Activated CD8-positive, alpha-beta memory T cell treated with anti-CD3 and anti-CD28 coated beads, Interleukin-2, amount 50 U/mL, for 4 hours (primary cell): ENCODE results near the gene ALX3.
"Not testable (repeated sequence)": the region's sequence is repeated elsewhere in the genome, so short reads cannot be mapped to it uniquely, and the experiment has no call there.

Experiments
- DNase-seq: peaks from one replicate; pipeline ENCODE4 v3.0.0-alpha.2; 2020

Gene ALX3

DNA sequence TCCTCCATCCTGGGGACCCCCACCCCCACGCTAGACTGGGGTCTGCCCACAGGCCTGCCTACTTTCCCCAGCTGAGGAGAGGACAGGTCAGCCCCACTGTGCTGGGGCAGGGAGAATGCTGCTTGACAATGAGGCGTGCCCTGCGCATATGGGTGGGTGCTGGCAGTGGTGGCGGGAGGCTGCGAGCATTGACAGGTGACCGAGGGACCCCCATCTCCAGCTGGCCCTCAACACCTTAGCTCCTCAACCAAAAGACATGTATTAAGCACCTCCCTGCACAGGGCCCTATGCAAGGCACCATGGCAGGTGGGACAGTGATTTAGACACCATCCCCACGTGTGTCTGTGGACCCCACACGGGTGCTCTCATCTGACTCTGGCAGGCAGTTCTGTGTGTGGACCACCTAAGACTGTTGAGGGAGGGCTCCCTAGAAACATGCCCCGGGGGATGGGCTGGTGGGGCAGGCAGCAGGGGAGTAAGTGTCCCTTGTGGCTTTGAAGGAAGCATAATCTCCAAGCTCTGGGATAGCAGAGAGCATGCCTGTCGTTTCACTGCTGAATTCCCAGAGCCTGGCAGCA lies 18.4 kb upstream of the ALX3 start:
- DNase-seq: no peak

- DNase-seq: peak; percentile 28
Observed at GRCh38 chr1:110087812-110088738, 17.6 kb upstream of the ALX3 start.

DNA sequence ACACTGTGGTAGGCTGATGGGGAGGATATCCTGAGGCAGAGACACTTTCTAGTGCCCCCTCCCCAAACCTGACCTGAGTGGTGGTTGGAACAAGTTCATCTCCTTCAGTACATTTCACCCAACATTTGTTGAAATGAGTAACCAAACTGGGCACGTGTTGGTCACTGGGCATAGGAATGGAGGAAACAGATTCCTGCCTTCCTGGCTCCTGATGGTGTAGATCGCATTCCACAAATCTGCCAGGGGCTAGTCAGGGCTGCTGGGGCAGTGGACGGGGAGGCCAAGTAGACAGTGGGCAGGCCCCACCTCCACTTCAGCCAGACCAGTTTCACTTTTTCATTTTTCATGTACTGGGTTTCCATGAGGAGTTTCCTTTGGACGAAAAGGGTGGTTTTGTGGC lies 16.5 kb upstream of the ALX3 start:
- no peak for DNase-seq

DNA sequence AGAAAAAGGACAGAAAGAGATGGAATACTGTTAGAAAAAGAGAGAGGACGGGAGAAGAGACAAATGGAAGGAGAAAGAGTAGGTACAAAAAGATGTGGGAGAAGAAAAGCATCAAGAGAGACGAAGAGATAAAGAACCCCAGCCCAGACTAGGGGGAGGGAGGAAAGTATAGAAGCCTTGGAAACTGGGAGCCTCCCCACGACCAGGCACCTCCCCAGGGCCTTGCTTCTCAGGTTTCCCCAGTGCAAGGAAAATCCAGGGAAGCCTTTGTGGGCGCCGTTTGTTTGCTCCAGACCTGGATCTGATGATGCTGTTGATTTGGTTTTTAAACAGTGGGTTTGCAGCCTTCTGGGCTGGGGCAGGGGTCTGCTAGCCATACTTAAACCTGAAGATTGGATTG lies 15.2 kb upstream of the ALX3 start:
- DNase-seq: no peak

- DNase-seq: no peak
Observed at GRCh38 chr1:110084227-110085078, 14.0 kb upstream of the ALX3 start.

GRCh38 chr1:110083866-110084226 lies 13.4 kb upstream of the ALX3 start:
- DNase-seq: no peak

DNA sequence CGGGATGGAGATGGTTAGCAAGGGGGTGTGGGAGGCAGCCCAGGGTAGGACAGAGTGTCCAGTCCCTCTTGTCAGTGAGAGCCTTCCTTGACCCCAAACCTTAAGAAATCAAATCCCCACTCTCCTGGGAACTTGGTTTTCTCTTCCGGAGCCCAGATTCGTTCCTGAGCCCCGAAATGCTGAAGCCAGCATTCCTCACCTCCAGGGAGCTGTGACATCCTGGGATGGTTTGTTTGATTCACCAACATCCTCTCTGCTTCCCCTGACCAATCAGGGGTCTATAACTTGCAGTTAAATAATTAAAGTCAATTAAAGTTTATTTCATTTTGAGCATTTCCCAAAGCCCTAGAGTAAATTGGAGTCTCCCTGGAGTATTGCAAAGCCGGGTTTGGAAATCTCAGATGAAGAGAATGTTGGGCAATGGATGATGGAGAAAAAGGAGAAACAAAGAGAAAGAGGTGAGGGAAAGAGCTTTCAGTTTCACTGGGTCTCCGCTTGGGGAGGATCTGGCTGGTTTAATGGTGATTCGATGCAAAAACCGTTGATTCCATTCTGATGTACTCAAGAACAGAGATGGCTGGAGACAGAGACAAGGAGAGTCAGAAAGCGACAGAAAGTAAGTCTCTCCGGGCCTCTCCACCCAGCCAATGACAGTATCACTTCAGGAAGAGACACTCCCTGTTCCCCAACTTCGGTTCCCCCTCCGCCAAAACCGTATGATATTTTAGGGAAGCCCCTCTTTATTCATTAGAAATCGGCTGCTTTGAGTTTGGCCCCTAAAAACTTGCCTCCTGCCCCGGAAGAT lies 12.8 kb upstream of the ALX3 start:
- no peak for DNase-seq

GRCh38 chr1:110082477-110082876 lies 12.0 kb upstream of the ALX3 start:
- no peak for DNase-seq

DNA sequence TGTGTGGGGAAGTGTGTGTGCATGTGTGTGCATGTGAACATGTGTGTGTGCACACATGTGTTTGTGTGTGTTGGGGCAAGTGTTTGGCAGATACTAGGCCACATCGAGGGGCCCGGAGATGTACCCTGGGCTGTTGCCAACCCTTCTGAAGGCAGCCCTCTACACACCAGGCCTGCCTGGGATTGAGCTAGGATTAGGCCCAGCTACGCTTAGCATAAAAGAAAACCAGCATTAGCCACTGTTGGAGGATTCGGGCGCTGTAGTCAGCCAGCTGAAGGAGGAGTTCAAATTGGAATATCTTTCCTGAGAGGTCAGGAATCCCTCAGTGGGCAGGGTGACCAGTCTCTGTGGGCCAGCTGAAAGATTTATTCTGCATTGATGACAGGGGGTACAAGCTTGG lies 10.6 kb upstream of the ALX3 start:
- DNase-seq: no peak

DNA sequence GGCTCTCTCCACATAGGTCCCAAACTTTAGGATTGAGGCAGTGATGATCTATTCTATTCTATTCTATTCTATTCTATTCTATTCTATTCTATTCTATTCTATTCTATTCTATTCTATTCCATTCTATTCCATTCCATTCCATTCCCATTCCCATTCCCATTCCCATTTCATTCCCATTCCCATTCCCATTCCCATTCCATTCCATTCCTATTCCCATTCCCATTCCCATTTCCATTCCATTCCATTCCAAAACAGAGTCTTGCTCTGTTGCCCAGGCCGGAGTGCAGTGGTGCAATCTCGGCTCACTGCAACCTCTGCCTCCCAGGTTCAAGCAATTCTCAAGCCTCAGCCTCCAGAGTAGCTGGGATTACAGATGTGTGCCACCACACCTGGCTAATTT lies 9.5 kb upstream of the ALX3 start:
- DNase-seq: not testable (repeated sequence)

DNA sequence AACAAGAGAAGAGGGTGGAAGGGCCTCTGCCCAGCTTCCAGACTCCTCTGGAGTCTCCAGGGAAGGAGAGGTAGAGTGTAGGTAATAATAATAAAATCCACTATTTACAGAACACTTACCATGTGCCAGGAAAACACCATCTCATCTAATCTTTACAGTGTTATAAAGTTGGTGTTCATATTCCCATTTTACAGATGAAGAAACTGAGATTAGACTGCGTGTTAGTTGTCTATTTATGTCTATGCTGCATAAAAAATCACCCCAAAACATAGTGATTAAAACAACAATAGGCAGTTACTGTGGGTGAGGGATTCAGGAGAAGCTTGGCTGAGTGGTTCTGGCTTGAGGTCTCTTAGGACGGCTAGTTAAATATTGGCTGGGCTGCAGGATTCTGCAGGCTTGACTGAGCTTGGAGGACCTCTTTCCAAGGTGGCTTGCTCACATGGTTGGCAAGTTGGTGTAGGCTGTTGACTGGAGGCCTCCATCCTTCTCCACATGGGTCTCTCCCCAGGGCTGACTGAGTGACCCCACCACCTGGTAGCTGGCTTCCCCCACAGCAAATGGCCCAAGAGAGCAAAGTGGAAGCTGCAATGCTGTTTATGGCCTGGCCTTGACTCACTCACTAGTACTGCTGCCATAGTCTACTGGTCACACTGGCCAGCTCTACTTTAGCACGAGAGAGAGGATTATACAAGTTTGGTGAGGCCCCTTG lies 6.5 kb upstream of the ALX3 start:
- DNase-seq: no peak

DNA sequence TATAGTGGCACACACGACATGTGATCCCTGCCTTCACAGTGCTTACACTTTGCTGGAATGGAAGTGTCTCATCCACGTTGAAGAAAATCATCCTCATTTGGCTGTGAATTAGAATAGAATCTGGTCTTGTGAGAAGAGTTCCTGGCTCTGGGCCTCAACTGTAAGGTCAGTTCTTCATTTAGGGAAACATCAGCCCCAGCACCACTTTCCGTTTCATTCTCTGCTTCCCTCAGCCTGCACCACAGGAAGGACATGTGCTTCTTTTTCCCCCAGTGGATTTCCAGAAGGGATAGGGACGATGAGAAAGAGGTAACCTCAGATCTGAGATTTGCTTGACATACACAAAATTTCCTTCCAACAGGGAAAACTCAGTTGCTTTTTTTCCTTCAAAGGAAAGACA lies 3.7 kb upstream of the ALX3 start:
- DNase-seq: no peak

GRCh38 chr1:110070282-110070669 lies 196 bp downstream of the ALX3 start:
- DNase-seq: no peak

DNA sequence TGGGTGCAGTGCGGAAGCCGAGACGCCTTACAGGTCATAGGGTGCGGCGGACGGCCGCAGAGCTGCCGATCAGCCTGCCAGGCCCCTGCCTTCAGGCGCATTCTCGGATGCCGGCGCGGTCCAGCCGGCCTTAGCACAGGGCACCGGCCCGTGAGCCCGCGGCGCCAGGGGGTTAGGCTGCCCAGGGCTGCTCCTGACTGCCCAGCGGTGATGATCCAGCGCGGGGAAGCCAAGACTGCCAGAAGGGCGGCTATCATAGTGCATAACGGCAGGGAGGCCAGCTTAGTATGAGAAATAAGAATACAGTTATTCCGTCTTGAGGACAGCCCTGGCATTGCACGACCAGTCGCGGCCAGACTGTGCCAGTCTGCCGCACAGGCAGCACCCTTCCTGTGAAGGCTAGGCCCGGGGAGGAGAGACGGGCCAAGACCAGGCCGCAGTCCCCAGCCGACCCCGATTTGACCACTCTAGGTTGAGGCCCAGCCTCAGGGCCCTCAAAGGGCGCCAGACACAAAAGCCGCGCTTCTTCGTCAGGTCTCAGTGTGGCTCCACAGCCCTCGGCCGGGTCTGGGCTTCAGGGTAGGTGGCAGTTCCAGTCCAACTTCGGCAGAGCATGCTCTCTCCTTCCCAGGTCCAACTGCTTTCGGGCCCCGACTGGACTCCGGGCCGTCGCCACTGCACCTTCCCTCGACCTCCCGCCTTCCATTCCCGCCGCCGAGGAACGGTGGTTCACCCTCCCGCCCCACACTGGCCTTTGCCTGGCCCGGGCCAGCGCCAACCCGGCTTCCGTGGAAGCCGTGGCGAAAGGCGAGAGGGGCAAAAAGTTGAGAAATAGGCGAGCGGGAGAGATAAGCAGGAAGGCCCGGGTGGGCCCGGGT lies 829 bp downstream of the ALX3 start:
- DNase-seq: no peak

GRCh38 chr1:110068646-110069403 lies 1.6 kb downstream of the ALX3 start:
- no peak for DNase-seq

GRCh38 chr1:110067893-110068645 lies 2.4 kb downstream of the ALX3 start:
- no peak for DNase-seq

DNA sequence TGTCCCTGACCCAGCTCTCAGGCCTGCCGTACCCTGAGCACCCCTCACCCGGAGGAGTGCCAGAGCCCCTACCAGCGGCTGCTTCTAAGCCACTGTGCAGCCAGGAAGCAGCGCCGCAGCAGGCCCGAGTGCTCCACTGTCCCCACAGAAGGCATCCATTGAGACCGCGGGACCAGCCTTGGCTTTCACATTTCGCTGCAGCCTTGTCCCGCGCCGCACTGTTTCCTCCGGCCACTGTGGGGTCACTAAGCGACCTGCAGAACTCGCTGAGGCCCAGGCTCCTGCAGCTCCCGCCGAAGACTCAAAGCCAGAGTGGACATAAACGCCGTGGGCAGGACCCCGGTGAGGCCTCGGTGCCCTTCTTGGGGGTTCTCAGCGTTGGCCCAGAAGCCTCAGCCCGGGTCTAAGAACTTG lies 3.0 kb downstream of the ALX3 start:
- DNase-seq: no peak

DNA sequence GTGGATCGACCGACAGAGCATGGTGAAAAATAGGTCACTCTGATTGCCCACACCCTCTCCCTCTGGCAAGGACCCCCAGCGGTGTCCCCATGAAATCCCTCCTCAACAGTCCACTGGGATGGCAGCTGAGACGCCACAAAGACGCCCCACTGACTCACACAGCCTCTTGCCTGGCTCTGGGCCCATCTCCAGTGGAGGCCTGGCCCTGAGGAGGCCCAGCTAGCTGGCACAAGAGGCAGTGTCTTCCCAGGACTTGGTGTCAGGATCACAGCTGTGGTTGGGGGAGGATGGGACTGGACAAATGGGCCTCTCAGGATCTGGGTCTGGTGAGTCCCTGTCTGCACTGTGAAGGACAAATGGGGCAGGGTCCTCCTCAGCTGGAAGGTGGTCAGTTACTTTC lies 4.6 kb downstream of the ALX3 start:
- no peak for DNase-seq

DNA sequence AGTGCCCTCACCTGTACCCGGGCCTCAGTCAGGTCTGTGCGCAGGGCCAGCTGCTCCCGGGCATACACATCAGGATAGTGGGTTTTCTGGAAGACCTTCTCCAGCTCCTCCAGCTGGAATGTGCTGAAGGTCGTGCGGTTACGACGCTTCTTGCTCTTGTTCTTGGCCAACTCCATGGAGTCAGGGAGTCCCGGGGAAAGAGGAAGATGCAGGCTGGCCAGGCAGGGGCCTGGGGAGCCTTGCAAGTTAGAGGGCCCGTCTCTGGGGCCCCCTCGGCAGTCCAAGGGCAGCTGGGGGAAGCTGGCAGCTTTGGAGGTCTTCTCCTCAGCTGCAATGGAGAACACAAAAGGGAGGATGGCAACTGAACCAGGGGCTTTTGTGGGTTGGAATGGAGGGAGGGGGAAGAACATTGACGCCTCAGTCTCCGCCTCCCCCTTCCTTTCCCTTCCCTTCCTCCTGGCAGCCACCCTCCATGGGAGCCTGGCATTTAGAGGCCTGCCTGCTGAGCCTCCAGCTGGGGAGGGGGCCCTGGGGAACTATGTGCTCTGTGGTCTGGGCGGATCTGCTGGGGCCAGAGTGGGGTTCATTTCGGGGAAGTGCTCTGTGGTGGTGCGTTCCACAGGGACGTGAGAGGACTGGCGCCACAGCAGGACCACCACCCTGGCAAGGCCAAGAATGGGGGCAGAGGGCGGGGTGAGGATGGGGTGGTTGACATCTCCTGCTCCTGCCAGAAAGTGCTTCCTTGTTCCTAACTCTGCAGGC lies 5.7 kb downstream of the ALX3 start:
- DNase-seq: no peak
